K562 (cell line): Measurements from ENCODE around the gene ARG1. TPM values are rescaled to one million over a fixed set of nuclear protein-coding genes. Genes with fewer than 3 reads are reported as not detected.

Experiments used
- CHD7 ChIP-seq: fragments of 200-600 bp; sonication (generic); IDR thresholded peaks from one replicate; pipeline ENCODE4 v1.6.1; 2012; ENCODE audit warnings: mild to moderate bottlenecking, low read depth, low read length, inconsistent platforms
- DACH1 ChIP-seq: fragments of 450-650 bp; IDR thresholded peaks from 2 replicates; pipeline ENCODE4 v1.6.1; 2018; ENCODE audit not compliant: partially characterized antibody
- E2F8 ChIP-seq: fragments of 450-650 bp; IDR thresholded peaks from 2 replicates; pipeline ENCODE4 v1.7.1; 2018; ENCODE audit warnings: mild to moderate bottlenecking, low read depth; ENCODE audit not compliant: partially characterized antibody
- KLF10 ChIP-seq: fragments of 250-450 bp; sonication (Bioruptor Pico); IDR thresholded peaks from 2 replicates; pipeline ENCODE4 v1.6.1; 2021; ENCODE audit warnings: matching md5 sums
- KLF16 ChIP-seq: IDR thresholded peaks from 2 replicates; pipeline ENCODE4 v1.6.1; 2016; ENCODE audit warnings: antibody characterized with exemption
- LEF1 ChIP-seq: fragments of 450-650 bp; IDR thresholded peaks from 2 replicates; pipeline ENCODE4 v1.6.1; 2016; ENCODE audit warnings: mild to moderate bottlenecking
- MLLT1 ChIP-seq, 2 experiments: fragments of 450-650 bp; IDR thresholded peaks; 2 replicates each; pipeline ENCODE4 v1.6.1; 2016
- PHB2 ChIP-seq: fragments of 450-650 bp; IDR thresholded peaks from 2 replicates; pipeline ENCODE4 v1.6.1; 2017; ENCODE audit warnings: low read depth
- PHF8 ChIP-seq: fragments of 200-600 bp; sonication (generic); IDR thresholded peaks from 2 replicates; pipeline ENCODE4 v1.6.1; 2012; ENCODE audit warnings: mixed run types, mild to moderate bottlenecking, inconsistent platforms, low read length, moderate library complexity, borderline replicate concordance
- PTTG1 ChIP-seq: fragments of 450-650 bp; IDR thresholded peaks from 2 replicates; pipeline ENCODE4 v1.6.1; 2016; ENCODE audit warnings: low read depth, mild to moderate bottlenecking, missing genetic modification characterization, missing compliant biosample characterization
- ZFPM2 ChIP-seq: fragments of 250-450 bp; sonication (Bioruptor Pico); IDR thresholded peaks from 2 replicates; pipeline ENCODE4 v1.5.1; 2022; ENCODE audit warnings: mild to moderate bottlenecking
- ZNF12 ChIP-seq: sonication (generic); formaldehyde crosslinking; IDR thresholded peaks from 2 replicates; pipeline ENCODE4 v1.4.0; 2020; ENCODE audit warnings: mild to moderate bottlenecking, missing genetic modification reagents
- polyA plus RNA-seq, 8 experiments: library from polyadenylated mRNA; depleted of rRNA in 4 of 8; stranded (reverse) in 5 of 8; unstranded in 3 of 8; fragments of >200 nt; fragmentation: Nextera tagmentation in 2 of 8; fragmentation: Illumina TruSeq in 1 of 8; extraction: Ambion mirVana in 2 of 8; extraction: Trizol in 1 of 8; gene quantifications; 2 replicates each; pipeline versions ENCODE4 v1.2.1 to v1.2.3, GENCODE V29; 2011 to 2014; ENCODE audit warnings: inconsistent platforms in 1 of 8, missing spikeins in 1 of 8
- total RNA-seq, 7 experiments: library from RNA; depleted of rRNA in 6 of 7; stranded (reverse); fragments of >200 nt in 6 of 7; fragmentation: Illumina TruSeq in 2 of 7; extraction: Trizol in 2 of 7; gene quantifications; 2 replicates each; pipeline versions ENCODE4 v1.2.1 to v1.2.3, GENCODE V29; 2011 to 2021; ENCODE audit warnings: low replicate concordance in 1 of 7

Gene ARG1
- total and polyA plus RNA-seq, 9 of the 15 experiments (the other 6 are each of a cell fraction or from before 2014, with no cell fraction given): 0.03 to 0.20 (median 0.08) TPM; not detected in 3

GRCh38 chr6:131627724-131628682, 55.0 kb downstream of the ARG1 start, which contains the start of gene MED23 (continued):
- peak; percentile 72 for TF ChIP-seq CHD7
- TF ChIP-seq LEF1: no peak
- peak; percentile 90 for TF ChIP-seq PHF8
- TF ChIP-seq PTTG1 (tag): no peak
- TF ChIP-seq ZNF12: peak; percentile 84; the same call in 1 of the 2 replicates
- TF ChIP-seq KLF10 (CRISPR knock-in tag): no peak
- TF ChIP-seq DACH1: peak; percentile 41
- no peak for TF ChIP-seq ZFPM2
- peak; percentile 81 for TF ChIP-seq KLF16
- peak; percentile 93 for TF ChIP-seq E2F8
- peak; percentile 57 to 87; a peak in 2 of 4 replicates for TF ChIP-seq MLLT1 (IDR thresholded peaks at IDR 0.05)
- no peak for TF ChIP-seq PHB2
